Left ventricle myocardium inferior (tissue), 1 donor: ENCODE results near the gene MARCHF7. TPM values are rescaled to one million over a fixed set of nuclear protein-coding genes. Genes with fewer than 3 reads are reported as not detected.

Source experiments
- DNase-seq: peaks from one replicate; pipeline ENCODE4 v3.0.0-alpha.2; 2020
- H3K27ac ChIP-seq: fragments of 200-600 bp; replicated peaks from 2 replicates; pipeline ENCODE4 v1.8.0; 2021
- H3K27me3 ChIP-seq: fragments of 200-600 bp; 2 replicates; pipeline ENCODE4 v1.8.0; 2021; ENCODE audit warnings: low read depth
- H3K36me3 ChIP-seq: fragments of 200-600 bp; 2 replicates; pipeline ENCODE4 v1.8.0; 2021
- H3K4me1 ChIP-seq: fragments of 200-600 bp; 2 replicates; pipeline ENCODE4 v1.8.0; 2021
- H3K4me3 ChIP-seq: fragments of 200-600 bp; 2 replicates; pipeline ENCODE4 v1.8.0; 2021; ENCODE audit warnings: mild to moderate bottlenecking, moderate library complexity
- H3K9me3 ChIP-seq: fragments of 200-600 bp; replicated peaks from 2 replicates; pipeline ENCODE4 v1.8.0; 2021
- CTCF ChIP-seq: fragments of 200-600 bp; IDR thresholded peaks from 2 replicates; pipeline ENCODE4 v1.8.0; 2021; ENCODE audit warnings: antibody characterized with exemption, mild to moderate bottlenecking, borderline replicate concordance
- intact Hi-C: fragments of 100-400 bp; cut with micrococcal nuclease; formaldehyde crosslinking; loops from one replicate; pipeline ENCODE4 v1.11.0; 2022
- total RNA-seq: library from RNA; stranded (reverse); fragmentation: NEBNext Ultra II Directional; extraction: Animal tissue kit (Norgen Biotek cat#: 25700); gene quantifications from one replicate; pipeline ENCODE4 v1.2.1, GENCODE V29; 2021
- donor health status: DM: no; HTN: yes; CAD: no; lungs with severe emphysema.

Gene MARCHF7
- total RNA-seq, 1 donor from 2014 or later: 75.1 TPM

GRCh38 chr2:159750873-159751272 is 38.6 kb downstream of the MARCHF7 start:
- H3K4me3 ChIP-seq: no peak overlapping the region
- H3K27ac ChIP-seq: no peak overlapping the region
- peaks cover 54% of the 10 kb centered on the region for H3K36me3 ChIP-seq
- H3K27me3 ChIP-seq: no peaks in the 10 kb centered on the region
- peaks cover 63% of the 10 kb centered on the region for H3K4me1 ChIP-seq
- TF ChIP-seq CTCF: no peak
- intact Hi-C loops: no loop called here
- no peak for DNase-seq
- H3K9me3 ChIP-seq: no peaks in the 10 kb centered on the region

GRCh38 chr2:159753797-159754196 is 41.5 kb downstream of the MARCHF7 start:
- H3K4me1 ChIP-seq: peaks cover 76% of the 10 kb centered on the region

GRCh38 chr2:159755014-159755413 is 42.7 kb downstream of the MARCHF7 start:
- Histone ChIP-seq H3K27me3 (no peaks in the 10 kb centered on the region), H3K4me1 (peaks cover 86% of the 10 kb centered on the region), H3K36me3 (peaks cover 60% of the 10 kb centered on the region), H3K9me3 (no peaks in the 10 kb centered on the region), H3K4me3 (no peak overlapping the region), H3K27ac (peak overlapping the region; percentile 47)
- TF ChIP-seq CTCF: no peak
- no peak for DNase-seq
- intact Hi-C loops: no loop called here

More at GRCh38 chr2:159753797-159754196, 41.5 kb downstream of the MARCHF7 start:
- intact Hi-C loops: no loop called here
- no peaks in the 10 kb centered on the region for H3K27me3 ChIP-seq
- H3K27ac ChIP-seq: peak overlapping the region; percentile 47
- no peaks in the 10 kb centered on the region for H3K9me3 ChIP-seq
- peaks cover 60% of the 10 kb centered on the region for H3K36me3 ChIP-seq
- no peak overlapping the region for H3K4me3 ChIP-seq
- TF ChIP-seq CTCF: no peak
- no peak for DNase-seq

GRCh38 chr2:159755788-159756187 is 43.5 kb downstream of the MARCHF7 start:
- H3K27ac ChIP-seq: peak overlapping the region; percentile 47
- intact Hi-C loops: no loop called here

GRCh38 chr2:159758239-159758638 is 45.9 kb downstream of the MARCHF7 start:
- TF ChIP-seq CTCF: no peak
- H3K36me3 ChIP-seq: peaks cover 67% of the 10 kb centered on the region

More at GRCh38 chr2:159755788-159756187, 43.5 kb downstream of the MARCHF7 start:
- no peaks in the 10 kb centered on the region for H3K27me3 ChIP-seq
- peak; percentile 2 for TF ChIP-seq CTCF
- no peak for DNase-seq
- no peaks in the 10 kb centered on the region for H3K9me3 ChIP-seq
- H3K4me3 ChIP-seq: no peak overlapping the region
- peaks cover 85% of the 10 kb centered on the region for H3K4me1 ChIP-seq
- H3K36me3 ChIP-seq: peaks cover 60% of the 10 kb centered on the region

GRCh38 chr2:159758686-159759085 is 46.4 kb downstream of the MARCHF7 start:
- H3K4me3 ChIP-seq: no peak overlapping the region
- peak overlapping the region; percentile 7 for H3K27ac ChIP-seq
- no peak for DNase-seq
- no peaks in the 10 kb centered on the region for H3K27me3 ChIP-seq
- peaks cover 69% of the 10 kb centered on the region for H3K4me1 ChIP-seq
- peaks cover 71% of the 10 kb centered on the region for H3K36me3 ChIP-seq
- TF ChIP-seq CTCF: no peak
- no peaks in the 10 kb centered on the region for H3K9me3 ChIP-seq
- intact Hi-C loops: no loop called here

More at GRCh38 chr2:159758239-159758638, 45.9 kb downstream of the MARCHF7 start:
- no peak for DNase-seq
- Histone ChIP-seq H3K27ac (no peak overlapping the region), H3K9me3 (no peaks in the 10 kb centered on the region), H3K27me3 (no peaks in the 10 kb centered on the region), H3K4me3 (no peak overlapping the region), H3K4me1 (peaks cover 73% of the 10 kb centered on the region)
- intact Hi-C loops: no loop called here
